PC-3 (cell line): ENCODE data around the gene PITPNB. TPM values are rescaled to one million over a fixed set of nuclear protein-coding genes. Genes with fewer than 3 reads are reported as not detected.

Experiments used
- ATAC-seq: fragments of 200-7000 bp; cut with Tn5 transposase; 2 replicates; pipeline ENCODE4 v1.9.1; 2020; ENCODE audit warnings: mild to moderate bottlenecking, moderate library complexity
- BruUV-seq: library from RNA; stranded (reverse); fragments of 400-500 nt; replicated peaks from 2 replicates; lab custom pipeline; 2021; lab: Mats Ljungman, UMichigan
- CTCF ChIA-PET: fragments of 300-600 bp; sonication (Branson Sonifier 250); formaldehyde crosslinking; loops from one replicate; lab custom pipeline; 2022; ENCODE audit warnings: antibody characterized with exemption; lab: Charles Lee
- POLR2A ChIA-PET: fragments of 300-600 bp; sonication (Branson Sonifier 250); formaldehyde crosslinking; loops from one replicate; lab custom pipeline; 2022; ENCODE audit warnings: antibody characterized with exemption; ENCODE audit not compliant: unreplicated experiment; lab: Charles Lee
- DNase-seq: peaks from one replicate; pipeline ENCODE4 v3.0.0-alpha.2; 2015
- H2AFZ ChIP-seq: fragments of 300-600 bp; sonication (generic); 2 replicates; pipeline ENCODE4 v1.6.0; 2016; ENCODE audit warnings: antibody characterized with exemption, low read length
- H3F3A ChIP-seq: fragments of 300-600 bp; sonication (generic); one replicate; pipeline ENCODE4 v1.6.0; 2017; ENCODE audit warnings: antibody characterized with exemption, low read length, control low read depth, mild to moderate bottlenecking; ENCODE audit not compliant: unreplicated experiment
- H3K27ac ChIP-seq: fragments of 300-600 bp; sonication (generic); 2 replicates; pipeline ENCODE4 v1.5.1; 2016; ENCODE audit warnings: mild to moderate bottlenecking, low read length
- H3K27me3 ChIP-seq: fragments of 300-600 bp; sonication (generic); 2 replicates; pipeline ENCODE4 v1.6.1; 2016; ENCODE audit warnings: low read length, mixed read lengths
- H3K36me3 ChIP-seq: fragments of 300-600 bp; sonication (generic); 2 replicates; pipeline ENCODE4 v1.6.1; 2016; ENCODE audit warnings: low read depth, mixed run types, low read length, mixed read lengths
- H3K4me1 ChIP-seq: fragments of 300-600 bp; sonication (generic); 2 replicates; pipeline ENCODE4 v1.5.1; 2016; ENCODE audit warnings: low read length; ENCODE audit not compliant: insufficient read depth
- H3K4me2 ChIP-seq: fragments of 300-600 bp; sonication (generic); 2 replicates; pipeline ENCODE4 v1.6.0; 2016; ENCODE audit warnings: low read length
- H3K4me3 ChIP-seq: fragments of 300-600 bp; sonication (generic); 2 replicates; pipeline ENCODE4 v1.5.1; 2016; ENCODE audit warnings: mild to moderate bottlenecking, low read length, mixed read lengths
- H3K79me2 ChIP-seq: fragments of 300-600 bp; sonication (generic); 2 replicates; pipeline ENCODE4 v1.6.1; 2017; ENCODE audit warnings: low read length, mixed read lengths
- H3K9ac ChIP-seq: fragments of 300-600 bp; sonication (generic); 2 replicates; pipeline ENCODE4 v1.6.0; 2016; ENCODE audit warnings: mild to moderate bottlenecking, low read length
- H3K9me2 ChIP-seq: fragments of 300-600 bp; sonication (generic); replicated peaks from 2 replicates; pipeline ENCODE4 v1.6.1; 2016; ENCODE audit warnings: mixed run types, low read length, mixed read lengths
- H3K9me3 ChIP-seq: fragments of 300-600 bp; sonication (generic); 2 replicates; pipeline ENCODE4 v1.6.1; 2016; ENCODE audit warnings: low read length, mixed read lengths
- H4K20me1 ChIP-seq: fragments of 300-600 bp; sonication (generic); 2 replicates; pipeline ENCODE4 v1.6.1; 2016; ENCODE audit warnings: low read length, mixed read lengths
- EZH2 ChIP-seq: fragments of 300-600 bp; sonication (generic); IDR thresholded peaks from one replicate; pipeline ENCODE4 v1.6.1; 2017; ENCODE audit warnings: antibody characterized with exemption, mild to moderate bottlenecking, low read length; ENCODE audit not compliant: unreplicated experiment
- EZH2phosphoT487 ChIP-seq: fragments of 300-600 bp; sonication (generic); IDR thresholded peaks from 2 replicates; pipeline ENCODE4 v1.6.1; 2018; ENCODE audit warnings: mild to moderate bottlenecking, antibody characterized with exemption, low read length, borderline replicate concordance
- intact Hi-C: fragments of 100-400 bp; cut with micrococcal nuclease; formaldehyde crosslinking; loops from 2 replicates; pipeline ENCODE4 v1.9.0; 2023
- total RNA-seq: library from RNA; depleted of rRNA; stranded (reverse); fragments of >200 nt; gene quantifications from 2 replicates; pipeline ENCODE4 v1.2.3, GENCODE V29; 2014
- TF ChIP-seq, protein P1 (sequence below): fragments of 300-600 bp; sonication (generic); conservative IDR thresholded peaks from 2 replicates; pipeline ENCODE4 v1.5.1; 2017; ENCODE audit warnings: antibody characterized with exemption, low read depth, mild to moderate bottlenecking, low read length

The PITPNB gene
- total RNA-seq, 1 experiment from 2014 or later, result 15.3 TPM

DNA sequence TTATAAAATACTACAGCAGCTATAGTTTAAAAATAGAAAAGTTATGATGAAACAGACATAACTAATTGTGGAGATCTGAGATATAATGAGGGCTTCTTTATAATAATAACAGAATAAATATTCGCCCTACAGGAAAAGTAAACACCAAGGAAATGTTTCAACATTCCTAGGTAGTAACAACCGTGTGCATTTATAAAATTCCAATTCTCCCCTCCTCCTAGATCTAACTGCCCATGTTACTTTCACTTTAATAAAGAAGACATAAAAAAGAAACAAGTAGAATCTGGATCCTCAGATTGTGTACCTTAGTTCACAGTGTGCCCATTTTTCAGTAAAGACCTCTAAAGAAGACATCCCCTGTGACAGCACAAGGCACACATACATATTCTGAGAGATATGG lies 59.7 kb downstream of the PITPNB start:
- BruUV-seq, result no TSS peak
- ChIA-PET POLR2A (no interaction called here), CTCF (no interaction called here)
- Histone ChIP-seq H3F3A (no peaks in the 10 kb centered on the region), H3K4me3 (no peak overlapping the region), H3K79me2 (0 out of 2 replicates have a peak, but pooled peaks cover 6% of the 10 kb centered on the region), H3K27me3 (no peaks in the 10 kb centered on the region), H3K4me2 (no peak overlapping the region), H3K4me1 (no peaks in the 10 kb centered on the region), H3K9me3 (no peaks in the 10 kb centered on the region), H2AFZ (no peak overlapping the region), H3K27ac (no peak overlapping the region), H3K9ac (no peak overlapping the region), H3K36me3 (peaks cover 34% of the 10 kb centered on the region), H3K9me2 (no peaks in the 10 kb centered on the region), H4K20me1 (no peaks in the 10 kb centered on the region)
- no peak for ATAC-seq
- DNase-seq, result no peak
- TF ChIP-seq EZH2phosphoT487 (no peak), EZH2 (no peak)
- TF ChIP-seq, protein P1, sequence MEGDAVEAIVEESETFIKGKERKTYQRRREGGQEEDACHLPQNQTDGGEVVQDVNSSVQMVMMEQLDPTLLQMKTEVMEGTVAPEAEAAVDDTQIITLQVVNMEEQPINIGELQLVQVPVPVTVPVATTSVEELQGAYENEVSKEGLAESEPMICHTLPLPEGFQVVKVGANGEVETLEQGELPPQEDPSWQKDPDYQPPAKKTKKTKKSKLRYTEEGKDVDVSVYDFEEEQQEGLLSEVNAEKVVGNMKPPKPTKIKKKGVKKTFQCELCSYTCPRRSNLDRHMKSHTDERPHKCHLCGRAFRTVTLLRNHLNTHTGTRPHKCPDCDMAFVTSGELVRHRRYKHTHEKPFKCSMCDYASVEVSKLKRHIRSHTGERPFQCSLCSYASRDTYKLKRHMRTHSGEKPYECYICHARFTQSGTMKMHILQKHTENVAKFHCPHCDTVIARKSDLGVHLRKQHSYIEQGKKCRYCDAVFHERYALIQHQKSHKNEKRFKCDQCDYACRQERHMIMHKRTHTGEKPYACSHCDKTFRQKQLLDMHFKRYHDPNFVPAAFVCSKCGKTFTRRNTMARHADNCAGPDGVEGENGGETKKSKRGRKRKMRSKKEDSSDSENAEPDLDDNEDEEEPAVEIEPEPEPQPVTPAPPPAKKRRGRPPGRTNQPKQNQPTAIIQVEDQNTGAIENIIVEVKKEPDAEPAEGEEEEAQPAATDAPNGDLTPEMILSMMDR, result no peak
- intact Hi-C loops, result no loop called here

DNA sequence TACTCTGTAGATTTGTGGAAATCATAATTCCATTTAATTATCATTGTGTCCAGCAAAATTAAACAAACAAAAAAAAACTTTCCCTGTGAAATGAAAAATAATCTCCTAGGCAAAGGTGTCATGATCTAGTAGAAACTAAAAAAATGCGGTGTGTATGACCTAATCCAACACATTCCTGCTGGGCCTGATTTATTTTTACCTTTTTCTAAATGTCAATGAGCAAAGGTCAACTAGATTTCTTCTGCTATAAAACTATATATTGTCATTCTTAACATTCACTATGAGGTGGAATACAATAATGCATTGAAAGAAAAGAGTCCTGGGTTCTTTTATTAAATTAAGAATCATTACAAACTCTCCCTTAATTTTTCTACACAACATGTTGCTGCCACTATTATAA lies 60.4 kb downstream of the PITPNB start:
- DNase-seq (no peak), ATAC-seq (no peak)
- no peak overlapping the region for H3K27ac ChIP-seq
- CTCF ChIA-PET, result no interaction called here
- BruUV-seq, result no TSS peak
- no peak for TF ChIP-seq EZH2phosphoT487
- TF ChIP-seq, protein P1, result no peak
- no peaks in the 10 kb centered on the region for H4K20me1 ChIP-seq
- H3K4me1 ChIP-seq, result no peaks in the 10 kb centered on the region
- H3F3A ChIP-seq, result no peaks in the 10 kb centered on the region
- no peak overlapping the region for H3K4me3 ChIP-seq
- no peaks in the 10 kb centered on the region for H3K27me3 ChIP-seq
- peaks cover 34% of the 10 kb centered on the region for H3K36me3 ChIP-seq
- H3K9me2 ChIP-seq, result no peaks in the 10 kb centered on the region
- no peak overlapping the region for H3K4me2 ChIP-seq
- H3K9me3 ChIP-seq, result no peaks in the 10 kb centered on the region
- 0 out of 2 replicates have a peak, but pooled peaks cover 3% of the 10 kb centered on the region for H3K79me2 ChIP-seq
- POLR2A ChIA-PET, result no interaction called here
- intact Hi-C loops, result no loop called here
- H3K9ac ChIP-seq, result no peak overlapping the region
- H2AFZ ChIP-seq, result no peak overlapping the region

DNA sequence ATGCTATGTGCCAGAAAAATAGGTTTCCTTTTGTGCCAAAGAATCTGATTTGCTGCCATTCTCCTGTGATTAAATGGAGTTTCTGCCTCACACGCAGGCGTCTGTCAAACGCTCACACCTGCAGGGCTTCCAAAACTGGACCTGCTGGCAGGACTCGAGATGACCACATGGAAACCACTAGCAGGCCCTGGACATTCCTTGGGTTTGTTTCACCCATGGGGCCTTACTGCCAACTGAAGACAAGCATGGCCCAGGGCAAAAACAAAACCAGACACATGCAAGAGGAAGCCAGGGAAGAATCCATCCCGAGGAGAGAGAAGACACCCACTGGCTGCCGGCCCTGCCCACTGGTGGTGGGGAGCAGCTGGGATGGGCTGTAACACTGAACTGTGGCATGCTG lies 61.6 kb downstream of the PITPNB start:
- no peaks in the 10 kb centered on the region for H3K79me2 ChIP-seq
- H3K9me2 ChIP-seq, result no peaks in the 10 kb centered on the region
- intact Hi-C loops, result no loop called here
- no TSS peak for BruUV-seq
- ChIA-PET CTCF (no interaction called here), POLR2A (no interaction called here)
- H3F3A ChIP-seq, result no peaks in the 10 kb centered on the region
- H3K27ac ChIP-seq, result no peak overlapping the region
- no peak overlapping the region for H3K4me2 ChIP-seq
- no peak overlapping the region for H2AFZ ChIP-seq
- H3K4me3 ChIP-seq, result no peak overlapping the region
- no peaks in the 10 kb centered on the region for H4K20me1 ChIP-seq
- H3K4me1 ChIP-seq, result no peaks in the 10 kb centered on the region
- H3K36me3 ChIP-seq, result peaks cover 44% of the 10 kb centered on the region
- no peaks in the 10 kb centered on the region for H3K27me3 ChIP-seq
- DNase-seq (no peak), ATAC-seq (no peak)
- no peaks in the 10 kb centered on the region for H3K9me3 ChIP-seq
- H3K9ac ChIP-seq, result no peak overlapping the region
- TF ChIP-seq EZH2 (no peak), EZH2phosphoT487 (no peak)
- TF ChIP-seq, protein P1, result no peak
